GM23338 (cell line): ENCODE measurements around the gene SAA1. TPM values are rescaled to one million over a fixed set of nuclear protein-coding genes. Genes with fewer than 3 reads are reported as not detected.

Source experiments
- ATAC-seq: fragments of 200-7000 bp; cut with Tn5 transposase; 3 replicates; pipeline ENCODE4 v1.9.1; 2020
- DNase-seq: peaks from one replicate; pipeline ENCODE4 v3.0.0-alpha.2; 2015; ENCODE audit warnings: low spot score
- H2AFZ ChIP-seq: fragments of 200-600 bp; sonication (generic); 2 replicates; pipeline ENCODE4 v1.8.0; 2016; ENCODE audit warnings: antibody characterized with exemption, mild to moderate bottlenecking, moderate library complexity
- H3F3A ChIP-seq: fragments of 200-600 bp; sonication (generic); replicated peaks from 2 replicates; pipeline ENCODE4 v1.8.0; 2017; ENCODE audit warnings: antibody characterized with exemption, mixed run types, low read depth
- H3K27ac ChIP-seq: fragments of 200-600 bp; sonication (generic); 2 replicates; pipeline ENCODE4 v1.6.1; 2016; ENCODE audit warnings: low read depth
- H3K27me3 ChIP-seq: fragments of 200-600 bp; sonication (generic); 2 replicates; pipeline ENCODE4 v1.8.0; 2016; ENCODE audit warnings: mild to moderate bottlenecking, mixed run types, moderate library complexity; ENCODE audit not compliant: insufficient read depth
- H3K36me3 ChIP-seq: fragments of 200-600 bp; sonication (generic); 2 replicates; pipeline ENCODE4 v1.8.0; 2016; ENCODE audit warnings: mild to moderate bottlenecking; ENCODE audit not compliant: insufficient read depth
- H3K4me1 ChIP-seq: fragments of 200-600 bp; sonication (generic); 2 replicates; pipeline ENCODE4 v1.8.0; 2016; ENCODE audit warnings: mild to moderate bottlenecking, moderate library complexity; ENCODE audit not compliant: insufficient read depth
- H3K4me2 ChIP-seq: fragments of 200-600 bp; sonication (generic); 2 replicates; pipeline ENCODE4 v1.7.1; 2017; ENCODE audit warnings: mixed run types
- H3K4me3 ChIP-seq: fragments of 200-600 bp; sonication (generic); 2 replicates; pipeline ENCODE4 v1.6.1; 2016; ENCODE audit warnings: mixed run types
- H3K79me2 ChIP-seq: fragments of 200-600 bp; sonication (generic); replicated peaks from 2 replicates; pipeline ENCODE4 v1.8.0; 2017; ENCODE audit warnings: mild to moderate bottlenecking; ENCODE audit not compliant: insufficient read depth
- H3K9me2 ChIP-seq: fragments of 200-600 bp; sonication (generic); 2 replicates; pipeline ENCODE4 v1.8.0; 2017; ENCODE audit not compliant: insufficient read depth
- H4K20me1 ChIP-seq: fragments of 200-600 bp; sonication (generic); replicated peaks from 2 replicates; pipeline ENCODE4 v1.8.0; 2017; ENCODE audit warnings: mild to moderate bottlenecking; ENCODE audit not compliant: insufficient read depth
- H3K27ac Mint-ChIP-seq: 2 replicates; pipeline ENCODE4 v1.8.0; 2020; ENCODE audit warnings: inconsistent platforms, mild to moderate bottlenecking, moderate library complexity, mixed read lengths
- H3K27me3 Mint-ChIP-seq: 3 replicates; pipeline ENCODE4 v1.8.0; 2022; ENCODE audit warnings: low read depth, mild to moderate bottlenecking, moderate library complexity, mixed read lengths, inconsistent platforms; ENCODE audit not compliant: insufficient read depth, poor library complexity
- H3K36me3 Mint-ChIP-seq: 3 replicates; pipeline ENCODE4 v1.8.0; 2021; ENCODE audit warnings: low read depth, mild to moderate bottlenecking, inconsistent platforms, moderate library complexity, mixed read lengths
- H3K4me1 Mint-ChIP-seq: 3 replicates; pipeline ENCODE4 v1.8.0; 2020; ENCODE audit warnings: mild to moderate bottlenecking, inconsistent platforms, mixed read lengths
- H3K4me3 Mint-ChIP-seq: 3 replicates; pipeline ENCODE4 v1.8.0; 2021; ENCODE audit warnings: moderate library complexity, mild to moderate bottlenecking, inconsistent platforms, mixed read lengths
- H3K9me3 Mint-ChIP-seq: 3 replicates; pipeline ENCODE4 v1.8.0; 2020; ENCODE audit warnings: moderate library complexity, mild to moderate bottlenecking, inconsistent platforms, mixed read lengths
- CREB1 ChIP-seq: fragments of 250-450 bp; sonication (Bioruptor Pico); IDR thresholded peaks from 2 replicates; pipeline ENCODE4 v1.5.0; 2020; ENCODE audit warnings: low read depth, mild to moderate bottlenecking, moderate library complexity
- EZH2 ChIP-seq: fragments of 200-600 bp; sonication (generic); IDR thresholded peaks from one replicate; pipeline ENCODE4 v1.8.0; 2017; ENCODE audit warnings: antibody characterized with exemption, mild to moderate bottlenecking, low read depth; ENCODE audit not compliant: unreplicated experiment
- STAT1 ChIP-seq: IDR thresholded peaks from one replicate; pipeline ENCODE4 v1.6.1; 2016; ENCODE audit warnings: antibody characterized with exemption; ENCODE audit not compliant: unreplicated experiment
- ZNF114 ChIP-seq: fragments of 250-450 bp; sonication (Bioruptor Pico); IDR thresholded peaks from 2 replicates; pipeline ENCODE4 v1.5.0; 2020; ENCODE audit warnings: mild to moderate bottlenecking, moderate library complexity
- polyA plus RNA-seq: library from polyadenylated mRNA; unstranded; fragments of >200 nt; fragmentation: Nextera tagmentation; extraction: Ambion mirVana; gene quantifications from 2 replicates; pipeline ENCODE4 v1.2.1, GENCODE V29; 2016
- total RNA-seq: library from RNA; depleted of rRNA; stranded (reverse); fragments of >200 nt; shearing (Covaris generic); gene quantifications from 2 replicates; pipeline ENCODE4 v1.2.3, GENCODE V29; 2014
- TF ChIP-seq, protein P1 (sequence below): fragments of 250-450 bp; sonication (Bioruptor Pico); IDR thresholded peaks from 2 replicates; pipeline ENCODE4 v1.5.0; 2020; ENCODE audit warnings: mild to moderate bottlenecking, moderate library complexity
- TF ChIP-seq, protein P2 (sequence below): IDR thresholded peaks from one replicate; pipeline ENCODE4 v1.6.1; 2018; ENCODE audit warnings: antibody characterized with exemption; ENCODE audit not compliant: unreplicated experiment

The SAA1 gene
- total and polyA plus RNA-seq, 2 experiments from 2014 or later: not detected

DNA sequence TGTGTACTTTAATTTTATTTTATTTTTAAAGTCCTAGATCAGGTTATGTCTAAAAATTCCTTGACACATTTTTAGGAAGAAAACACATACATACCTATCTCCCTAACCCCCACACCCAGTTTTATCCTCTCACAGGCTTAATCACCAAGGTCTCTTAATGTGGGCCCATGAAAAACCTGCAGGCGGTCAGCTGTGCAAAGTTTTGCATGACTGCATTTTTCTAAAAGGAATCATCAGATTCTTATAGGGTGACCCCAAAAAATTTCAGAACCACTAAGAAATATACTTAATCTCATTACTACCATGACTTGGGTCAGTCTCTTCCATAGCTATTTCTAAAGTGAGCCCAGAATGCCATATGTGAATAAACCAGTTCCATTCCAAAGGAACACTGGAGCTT, 19.8 kb downstream of the SAA1 start:
- Mint-ChIP-seq H3K36me3 (peaks cover 57% of the 10 kb centered on the region), H3K27me3 (no peaks in the 10 kb centered on the region), H3K27ac (no peak overlapping the region), H3K4me3 (no peak overlapping the region), H3K9me3 (no peaks in the 10 kb centered on the region), H3K4me1 (no peaks in the 10 kb centered on the region)
- H3K9me2 ChIP-seq: no peaks in the 10 kb centered on the region
- no peaks in the 10 kb centered on the region for H3K4me1 ChIP-seq
- TF ChIP-seq CREB1: no peak
- TF ChIP-seq, protein P1, sequence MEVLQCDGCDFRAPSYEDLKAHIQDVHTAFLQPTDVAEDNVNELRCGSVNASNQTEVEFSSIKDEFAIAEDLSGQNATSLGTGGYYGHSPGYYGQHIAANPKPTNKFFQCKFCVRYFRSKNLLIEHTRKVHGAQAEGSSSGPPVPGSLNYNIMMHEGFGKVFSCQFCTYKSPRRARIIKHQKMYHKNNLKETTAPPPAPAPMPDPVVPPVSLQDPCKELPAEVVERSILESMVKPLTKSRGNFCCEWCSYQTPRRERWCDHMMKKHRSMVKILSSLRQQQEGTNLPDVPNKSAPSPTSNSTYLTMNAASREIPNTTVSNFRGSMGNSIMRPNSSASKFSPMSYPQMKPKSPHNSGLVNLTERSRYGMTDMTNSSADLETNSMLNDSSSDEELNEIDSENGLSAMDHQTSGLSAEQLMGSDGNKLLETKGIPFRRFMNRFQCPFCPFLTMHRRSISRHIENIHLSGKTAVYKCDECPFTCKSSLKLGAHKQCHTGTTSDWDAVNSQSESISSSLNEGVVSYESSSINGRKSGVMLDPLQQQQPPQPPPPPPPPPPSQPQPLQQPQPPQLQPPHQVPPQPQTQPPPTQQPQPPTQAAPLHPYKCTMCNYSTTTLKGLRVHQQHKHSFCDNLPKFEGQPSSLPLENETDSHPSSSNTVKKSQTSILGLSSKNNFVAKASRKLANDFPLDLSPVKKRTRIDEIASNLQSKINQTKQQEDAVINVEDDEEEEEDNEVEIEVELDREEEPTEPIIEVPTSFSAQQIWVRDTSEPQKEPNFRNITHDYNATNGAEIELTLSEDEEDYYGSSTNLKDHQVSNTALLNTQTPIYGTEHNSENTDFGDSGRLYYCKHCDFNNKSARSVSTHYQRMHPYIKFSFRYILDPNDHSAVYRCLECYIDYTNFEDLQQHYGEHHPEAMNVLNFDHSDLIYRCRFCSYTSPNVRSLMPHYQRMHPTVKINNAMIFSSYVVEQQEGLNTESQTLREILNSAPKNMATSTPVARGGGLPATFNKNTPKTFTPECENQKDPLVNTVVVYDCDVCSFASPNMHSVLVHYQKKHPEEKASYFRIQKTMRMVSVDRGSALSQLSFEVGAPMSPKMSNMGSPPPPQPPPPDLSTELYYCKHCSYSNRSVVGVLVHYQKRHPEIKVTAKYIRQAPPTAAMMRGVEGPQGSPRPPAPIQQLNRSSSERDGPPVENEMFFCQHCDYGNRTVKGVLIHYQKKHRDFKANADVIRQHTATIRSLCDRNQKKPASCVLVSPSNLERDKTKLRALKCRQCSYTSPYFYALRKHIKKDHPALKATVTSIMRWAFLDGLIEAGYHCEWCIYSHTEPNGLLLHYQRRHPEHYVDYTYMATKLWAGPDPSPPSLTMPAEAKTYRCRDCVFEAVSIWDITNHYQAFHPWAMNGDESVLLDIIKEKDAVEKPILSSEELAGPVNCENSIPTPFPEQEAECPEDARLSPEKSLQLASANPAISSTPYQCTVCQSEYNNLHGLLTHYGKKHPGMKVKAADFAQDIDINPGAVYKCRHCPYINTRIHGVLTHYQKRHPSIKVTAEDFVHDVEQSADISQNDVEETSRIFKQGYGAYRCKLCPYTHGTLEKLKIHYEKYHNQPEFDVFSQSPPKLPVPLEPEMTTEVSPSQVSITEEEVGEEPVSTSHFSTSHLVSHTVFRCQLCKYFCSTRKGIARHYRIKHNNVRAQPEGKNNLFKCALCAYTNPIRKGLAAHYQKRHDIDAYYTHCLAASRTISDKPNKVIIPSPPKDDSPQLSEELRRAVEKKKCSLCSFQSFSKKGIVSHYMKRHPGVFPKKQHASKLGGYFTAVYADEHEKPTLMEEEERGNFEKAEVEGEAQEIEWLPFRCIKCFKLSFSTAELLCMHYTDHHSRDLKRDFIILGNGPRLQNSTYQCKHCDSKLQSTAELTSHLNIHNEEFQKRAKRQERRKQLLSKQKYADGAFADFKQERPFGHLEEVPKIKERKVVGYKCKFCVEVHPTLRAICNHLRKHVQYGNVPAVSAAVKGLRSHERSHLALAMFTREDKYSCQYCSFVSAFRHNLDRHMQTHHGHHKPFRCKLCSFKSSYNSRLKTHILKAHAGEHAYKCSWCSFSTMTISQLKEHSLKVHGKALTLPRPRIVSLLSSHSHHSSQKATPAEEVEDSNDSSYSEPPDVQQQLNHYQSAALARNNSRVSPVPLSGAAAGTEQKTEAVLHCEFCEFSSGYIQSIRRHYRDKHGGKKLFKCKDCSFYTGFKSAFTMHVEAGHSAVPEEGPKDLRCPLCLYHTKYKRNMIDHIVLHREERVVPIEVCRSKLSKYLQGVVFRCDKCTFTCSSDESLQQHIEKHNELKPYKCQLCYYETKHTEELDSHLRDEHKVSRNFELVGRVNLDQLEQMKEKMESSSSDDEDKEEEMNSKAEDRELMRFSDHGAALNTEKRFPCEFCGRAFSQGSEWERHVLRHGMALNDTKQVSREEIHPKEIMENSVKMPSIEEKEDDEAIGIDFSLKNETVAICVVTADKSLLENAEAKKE (CRISPR knock-in tag): no peak
- no peak for TF ChIP-seq STAT1
- no peak for TF ChIP-seq EZH2
- TF ChIP-seq, protein P2, sequence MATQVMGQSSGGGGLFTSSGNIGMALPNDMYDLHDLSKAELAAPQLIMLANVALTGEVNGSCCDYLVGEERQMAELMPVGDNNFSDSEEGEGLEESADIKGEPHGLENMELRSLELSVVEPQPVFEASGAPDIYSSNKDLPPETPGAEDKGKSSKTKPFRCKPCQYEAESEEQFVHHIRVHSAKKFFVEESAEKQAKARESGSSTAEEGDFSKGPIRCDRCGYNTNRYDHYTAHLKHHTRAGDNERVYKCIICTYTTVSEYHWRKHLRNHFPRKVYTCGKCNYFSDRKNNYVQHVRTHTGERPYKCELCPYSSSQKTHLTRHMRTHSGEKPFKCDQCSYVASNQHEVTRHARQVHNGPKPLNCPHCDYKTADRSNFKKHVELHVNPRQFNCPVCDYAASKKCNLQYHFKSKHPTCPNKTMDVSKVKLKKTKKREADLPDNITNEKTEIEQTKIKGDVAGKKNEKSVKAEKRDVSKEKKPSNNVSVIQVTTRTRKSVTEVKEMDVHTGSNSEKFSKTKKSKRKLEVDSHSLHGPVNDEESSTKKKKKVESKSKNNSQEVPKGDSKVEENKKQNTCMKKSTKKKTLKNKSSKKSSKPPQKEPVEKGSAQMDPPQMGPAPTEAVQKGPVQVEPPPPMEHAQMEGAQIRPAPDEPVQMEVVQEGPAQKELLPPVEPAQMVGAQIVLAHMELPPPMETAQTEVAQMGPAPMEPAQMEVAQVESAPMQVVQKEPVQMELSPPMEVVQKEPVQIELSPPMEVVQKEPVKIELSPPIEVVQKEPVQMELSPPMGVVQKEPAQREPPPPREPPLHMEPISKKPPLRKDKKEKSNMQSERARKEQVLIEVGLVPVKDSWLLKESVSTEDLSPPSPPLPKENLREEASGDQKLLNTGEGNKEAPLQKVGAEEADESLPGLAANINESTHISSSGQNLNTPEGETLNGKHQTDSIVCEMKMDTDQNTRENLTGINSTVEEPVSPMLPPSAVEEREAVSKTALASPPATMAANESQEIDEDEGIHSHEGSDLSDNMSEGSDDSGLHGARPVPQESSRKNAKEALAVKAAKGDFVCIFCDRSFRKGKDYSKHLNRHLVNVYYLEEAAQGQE: no peak
- no peak for TF ChIP-seq ZNF114 (CRISPR knock-in tag)
- no peak overlapping the region for H3K4me2 ChIP-seq
- H3K27ac ChIP-seq: no peak overlapping the region
- no peak overlapping the region for H3K4me3 ChIP-seq
- ATAC-seq: no peak
- no peaks in the 10 kb centered on the region for H4K20me1 ChIP-seq
- H3K79me2 ChIP-seq: no peaks in the 10 kb centered on the region
- H3K27me3 ChIP-seq: no peaks in the 10 kb centered on the region
- H2AFZ ChIP-seq: no peak overlapping the region
- no peaks in the 10 kb centered on the region for H3F3A ChIP-seq
- no peak for DNase-seq
- peaks cover 53% of the 10 kb centered on the region for H3K36me3 ChIP-seq
